PC-3 (cell line): ENCODE results near the gene SRPX. TPM values are rescaled to one million over a fixed set of nuclear protein-coding genes. Genes with fewer than 3 reads are reported as not detected.

Experiments
- ATAC-seq: fragments of 200-7000 bp; cut with Tn5 transposase; 2 replicates; pipeline ENCODE4 v1.9.1; 2020; ENCODE audit warnings: mild to moderate bottlenecking, moderate library complexity
- BruUV-seq: library from RNA; stranded (reverse); fragments of 400-500 nt; replicated peaks from 2 replicates; lab custom pipeline; 2021; lab: Mats Ljungman, UMichigan
- CTCF ChIA-PET: fragments of 300-600 bp; sonication (Branson Sonifier 250); formaldehyde crosslinking; loops from one replicate; lab custom pipeline; 2022; ENCODE audit warnings: antibody characterized with exemption; lab: Charles Lee
- POLR2A ChIA-PET: fragments of 300-600 bp; sonication (Branson Sonifier 250); formaldehyde crosslinking; loops from one replicate; lab custom pipeline; 2022; ENCODE audit warnings: antibody characterized with exemption; ENCODE audit not compliant: unreplicated experiment; lab: Charles Lee
- DNase-seq: peaks from one replicate; pipeline ENCODE4 v3.0.0-alpha.2; 2015
- H2AFZ ChIP-seq: fragments of 300-600 bp; sonication (generic); 2 replicates; pipeline ENCODE4 v1.6.0; 2016; ENCODE audit warnings: antibody characterized with exemption, low read length
- H3F3A ChIP-seq: fragments of 300-600 bp; sonication (generic); one replicate; pipeline ENCODE4 v1.6.0; 2017; ENCODE audit warnings: antibody characterized with exemption, low read length, control low read depth, mild to moderate bottlenecking; ENCODE audit not compliant: unreplicated experiment
- H3K27ac ChIP-seq: fragments of 300-600 bp; sonication (generic); 2 replicates; pipeline ENCODE4 v1.5.1; 2016; ENCODE audit warnings: mild to moderate bottlenecking, low read length
- H3K27me3 ChIP-seq: fragments of 300-600 bp; sonication (generic); 2 replicates; pipeline ENCODE4 v1.6.1; 2016; ENCODE audit warnings: low read length, mixed read lengths
- H3K36me3 ChIP-seq: fragments of 300-600 bp; sonication (generic); 2 replicates; pipeline ENCODE4 v1.6.1; 2016; ENCODE audit warnings: low read depth, mixed run types, low read length, mixed read lengths
- H3K4me1 ChIP-seq: fragments of 300-600 bp; sonication (generic); 2 replicates; pipeline ENCODE4 v1.5.1; 2016; ENCODE audit warnings: low read length; ENCODE audit not compliant: insufficient read depth
- H3K4me2 ChIP-seq: fragments of 300-600 bp; sonication (generic); 2 replicates; pipeline ENCODE4 v1.6.0; 2016; ENCODE audit warnings: low read length
- H3K4me3 ChIP-seq: fragments of 300-600 bp; sonication (generic); 2 replicates; pipeline ENCODE4 v1.5.1; 2016; ENCODE audit warnings: mild to moderate bottlenecking, low read length, mixed read lengths
- H3K79me2 ChIP-seq: fragments of 300-600 bp; sonication (generic); 2 replicates; pipeline ENCODE4 v1.6.1; 2017; ENCODE audit warnings: low read length, mixed read lengths
- H3K9ac ChIP-seq: fragments of 300-600 bp; sonication (generic); 2 replicates; pipeline ENCODE4 v1.6.0; 2016; ENCODE audit warnings: mild to moderate bottlenecking, low read length
- H3K9me2 ChIP-seq: fragments of 300-600 bp; sonication (generic); replicated peaks from 2 replicates; pipeline ENCODE4 v1.6.1; 2016; ENCODE audit warnings: mixed run types, low read length, mixed read lengths
- H3K9me3 ChIP-seq: fragments of 300-600 bp; sonication (generic); 2 replicates; pipeline ENCODE4 v1.6.1; 2016; ENCODE audit warnings: low read length, mixed read lengths
- H4K20me1 ChIP-seq: fragments of 300-600 bp; sonication (generic); 2 replicates; pipeline ENCODE4 v1.6.1; 2016; ENCODE audit warnings: low read length, mixed read lengths
- CTCF ChIP-seq: fragments of 300-600 bp; sonication (generic); conservative IDR thresholded peaks from 2 replicates; pipeline ENCODE4 v1.5.1; 2017; ENCODE audit warnings: antibody characterized with exemption, low read depth, mild to moderate bottlenecking, low read length
- EZH2 ChIP-seq: fragments of 300-600 bp; sonication (generic); IDR thresholded peaks from one replicate; pipeline ENCODE4 v1.6.1; 2017; ENCODE audit warnings: antibody characterized with exemption, mild to moderate bottlenecking, low read length; ENCODE audit not compliant: unreplicated experiment
- EZH2phosphoT487 ChIP-seq: fragments of 300-600 bp; sonication (generic); IDR thresholded peaks from 2 replicates; pipeline ENCODE4 v1.6.1; 2018; ENCODE audit warnings: mild to moderate bottlenecking, antibody characterized with exemption, low read length, borderline replicate concordance
- intact Hi-C: fragments of 100-400 bp; cut with micrococcal nuclease; formaldehyde crosslinking; loops from 2 replicates; pipeline ENCODE4 v1.9.0; 2023
- total RNA-seq: library from RNA; depleted of rRNA; stranded (reverse); fragments of >200 nt; gene quantifications from 2 replicates; pipeline ENCODE4 v1.2.3, GENCODE V29; 2014

Gene SRPX
- total RNA-seq, 1 experiment from 2014 or later: 5.0 TPM

- ChIA-PET CTCF (no interaction called here), POLR2A (no interaction called here)
- no peaks in the 10 kb centered on the region for H3K9me2 ChIP-seq
- H3K36me3 ChIP-seq: no peaks in the 10 kb centered on the region
- H3F3A ChIP-seq: no peaks in the 10 kb centered on the region
- H3K4me3 ChIP-seq: no peak overlapping the region
- H3K9ac ChIP-seq: no peak overlapping the region
- no peaks in the 10 kb centered on the region for H3K79me2 ChIP-seq
- DNase-seq (no peak), ATAC-seq (no peak)
- intact Hi-C loops: no loop called here
- no peak overlapping the region for H2AFZ ChIP-seq
- no peak overlapping the region for H3K4me2 ChIP-seq
- no TSS peak for BruUV-seq
- TF ChIP-seq EZH2phosphoT487 (no peak), EZH2 (no peak), CTCF (no peak)
- no peaks in the 10 kb centered on the region for H3K4me1 ChIP-seq
- no peak overlapping the region for H3K27ac ChIP-seq
- H3K9me3 ChIP-seq: no peaks in the 10 kb centered on the region
- H4K20me1 ChIP-seq: no peaks in the 10 kb centered on the region
- no peaks in the 10 kb centered on the region for H3K27me3 ChIP-seq
Measured at GRCh38 chrX:38249965-38250364, 29.3 kb upstream of the SRPX start.

- ChIA-PET POLR2A (no interaction called here), CTCF (no interaction called here)
- Histone ChIP-seq H3K4me2 (no peak overlapping the region), H3K9me3 (no peaks in the 10 kb centered on the region), H3K79me2 (no peaks in the 10 kb centered on the region), H3K36me3 (no peaks in the 10 kb centered on the region), H3K9me2 (no peaks in the 10 kb centered on the region), H3F3A (no peaks in the 10 kb centered on the region), H3K9ac (no peak overlapping the region), H3K27me3 (no peaks in the 10 kb centered on the region), H4K20me1 (no peaks in the 10 kb centered on the region), H2AFZ (no peak overlapping the region), H3K27ac (no peak overlapping the region), H3K4me3 (no peak overlapping the region), H3K4me1 (no peaks in the 10 kb centered on the region)
- ATAC-seq (no peak), DNase-seq (no peak)
- no TSS peak for BruUV-seq
- TF ChIP-seq EZH2 (no peak), EZH2phosphoT487 (no peak)
- intact Hi-C loops: no loop called here
Measured at GRCh38 chrX:38247051-38247450, 26.4 kb upstream of the SRPX start.

GRCh38 chrX:38240541-38240940 lies 19.9 kb upstream of the SRPX start:
- H3K27ac ChIP-seq: no peak overlapping the region
- DNase-seq: no peak
- no peaks in the 10 kb centered on the region for H3K36me3 ChIP-seq
- no peak overlapping the region for H3K4me3 ChIP-seq
- ChIA-PET CTCF (no interaction called here), POLR2A (no interaction called here)
- TF ChIP-seq EZH2phosphoT487: no peak
- no peaks in the 10 kb centered on the region for H3K27me3 ChIP-seq
- no peak overlapping the region for H2AFZ ChIP-seq
- no peak overlapping the region for H3K4me2 ChIP-seq
- no peaks in the 10 kb centered on the region for H3K9me3 ChIP-seq
- H4K20me1 ChIP-seq: no peaks in the 10 kb centered on the region
- intact Hi-C loops: no loop called here
- no peak for ATAC-seq
- H3K79me2 ChIP-seq: no peaks in the 10 kb centered on the region
- no peak overlapping the region for H3K9ac ChIP-seq
- no peaks in the 10 kb centered on the region for H3F3A ChIP-seq
- no peaks in the 10 kb centered on the region for H3K9me2 ChIP-seq
- no peaks in the 10 kb centered on the region for H3K4me1 ChIP-seq
- no TSS peak for BruUV-seq
